GM19467 (cell line): ENCODE results near the gene RPL5.

Source experiments
- ATAC-seq: cut with Tn5 transposase; IDR thresholded peaks from one replicate; pipeline ENCODE4 v1.9.1; 2021; ENCODE audit warnings: mild to moderate bottlenecking, moderate library complexity; ENCODE audit not compliant: unreplicated experiment

RPL5 gene

GRCh38 chr1:92853299-92853698, 21.5 kb downstream of the RPL5 start:
- no peak for ATAC-seq

GRCh38 chr1:92854101-92854785, 22.4 kb downstream of the RPL5 start:
- ATAC-seq: no peak

- ATAC-seq: no peak
Measured at GRCh38 chr1:92855236-92855635, 23.4 kb downstream of the RPL5 start.

GRCh38 chr1:92857817-92858216, 26.0 kb downstream of the RPL5 start:
- no peak for ATAC-seq

GRCh38 chr1:92858564-92859399, 26.9 kb downstream of the RPL5 start:
- no peak for ATAC-seq

- no peak for ATAC-seq
Measured at GRCh38 chr1:92859400-92860039, 27.7 kb downstream of the RPL5 start.

- ATAC-seq: no peak
Measured at GRCh38 chr1:92862605-92863004, 30.8 kb downstream of the RPL5 start.

GRCh38 chr1:92864131-92864530, 32.3 kb downstream of the RPL5 start:
- ATAC-seq: no peak

- no peak for ATAC-seq
Measured at GRCh38 chr1:92870591-92870990, 38.8 kb downstream of the RPL5 start.

- no peak for ATAC-seq
Measured at GRCh38 chr1:92872719-92873118, 40.9 kb downstream of the RPL5 start.

- ATAC-seq: no peak
Measured at GRCh38 chr1:92874987-92875386, 43.1 kb downstream of the RPL5 start.

- no peak for ATAC-seq
Measured at GRCh38 chr1:92876351-92876750, 44.5 kb downstream of the RPL5 start.

- ATAC-seq: no peak
Measured at GRCh38 chr1:92877081-92877711, 45.4 kb downstream of the RPL5 start.

- ATAC-seq: no peak
Measured at GRCh38 chr1:92877792-92878191, 46.0 kb downstream of the RPL5 start.

GRCh38 chr1:92879316-92879968, 47.6 kb downstream of the RPL5 start:
- ATAC-seq: no peak

GRCh38 chr1:92881391-92881790, 49.6 kb downstream of the RPL5 start:
- no peak for ATAC-seq

GRCh38 chr1:92882819-92883218, 51.0 kb downstream of the RPL5 start:
- no peak for ATAC-seq

- no peak for ATAC-seq
Measured at GRCh38 chr1:92883297-92883696, 51.5 kb downstream of the RPL5 start.

GRCh38 chr1:92884195-92884594, 52.4 kb downstream of the RPL5 start:
- no peak for ATAC-seq

- ATAC-seq: no peak
Measured at GRCh38 chr1:92886886-92887419, 55.1 kb downstream of the RPL5 start.

GRCh38 chr1:92887465-92887864, 55.6 kb downstream of the RPL5 start:
- no peak for ATAC-seq
